Thyroid gland (tissue), 4 donors: ENCODE data around the gene NDUFA13.

Experiments
- CTCF ChIP-seq, 6 experiments: fragments of 200-600 bp in 3 of 6; fragments of 450-650 bp in 3 of 6; sonication (generic) in 3 of 6; IDR thresholded peaks; one replicate each; pipeline ENCODE4 v1.5.1; 2016 to 2019; ENCODE audit warnings: antibody characterized with exemption in 6 of 6, mild to moderate bottlenecking in 2 of 6, inconsistent platforms in 1 of 6, moderate library complexity in 1 of 6
- POLR2A ChIP-seq, 2 donors: fragments of 450-650 bp; IDR thresholded peaks; one replicate each; pipeline ENCODE4 v1.6.1; 2017; ENCODE audit warnings: antibody characterized with exemption in 2 of 2, mild to moderate bottlenecking in 2 of 2, moderate library complexity in 1 of 2

- no peak for TF ChIP-seq CTCF (IDR thresholded peaks at IDR 0.05)
- no peak for TF ChIP-seq POLR2A (IDR thresholded peaks at IDR 0.05)
Observed at GRCh38 chr19:19524053-19524452, 8.0 kb downstream of the NDUFA13 start.
